Endothelial cell of umbilical vein (primary cell): ENCODE data around the gene PCSK6. TPM values are rescaled to one million over a fixed set of nuclear protein-coding genes. Genes with fewer than 3 reads are reported as not detected.

Experiments used
- BruUV-seq: library from RNA; stranded (reverse); fragments of 400-500 nt; replicated peaks from 2 replicates; lab custom pipeline; 2021; lab: Mats Ljungman, UMichigan
- CTCF ChIA-PET: fragments of 300-600, 350-600 bp; sonication (Branson Sonifier 250); formaldehyde crosslinking; loops from one replicate; lab custom pipeline; 2021; ENCODE audit warnings: antibody characterized with exemption, inconsistent platforms; lab: Charles Lee
- POLR2A ChIA-PET: fragments of 300-600, 350-600 bp; sonication (Branson Sonifier 250); formaldehyde crosslinking; loops from one replicate; lab custom pipeline; 2021; ENCODE audit warnings: antibody characterized with exemption, inconsistent platforms; lab: Charles Lee
- DNase-seq: peaks from one replicate; pipeline ENCODE4 v3.0.0-alpha.2; 2011; ENCODE audit warnings: low read depth, low spot score
- FAIRE-seq: peaks from 2 replicates; lab custom pipeline; 2011; peaks lifted over from hg19 to GRCh38; lab: Jason Lieb, UNC
- H2AFZ ChIP-seq: 2 replicates; pipeline ENCODE4 v1.6.0; 2012; ENCODE audit warnings: low read depth, low read length, control low read depth, inconsistent platforms
- H3K27ac ChIP-seq: 2 replicates; pipeline ENCODE4 v1.5.1; 2011; ENCODE audit warnings: low read depth, mild to moderate bottlenecking, control low read depth, low read length, moderate library complexity; ENCODE audit not compliant: insufficient read depth
- H3K27me3 ChIP-seq, 2 experiments: 2 replicates each; pipeline versions ENCODE4 v1.6.0 to v1.6.1; 2011; ENCODE audit warnings: low read length in 2 of 2, mixed read lengths in 1 of 2; ENCODE audit not compliant: control insufficient read depth in 2 of 2, insufficient read depth in 2 of 2
- H3K36me3 ChIP-seq, 2 experiments: 2 replicates in 1 of 2; 3 replicates in 1 of 2; pipeline ENCODE4 v1.5.1; 2011; ENCODE audit warnings: low read length in 2 of 2, mild to moderate bottlenecking in 1 of 2, moderate library complexity in 1 of 2; ENCODE audit not compliant: control insufficient read depth in 2 of 2, insufficient read depth in 2 of 2; ENCODE audit errors: extremely low read depth in 1 of 2
- H3K4me1 ChIP-seq: 3 replicates; pipeline ENCODE4 v1.5.1; 2011; ENCODE audit warnings: mild to moderate bottlenecking, low read length; ENCODE audit not compliant: control insufficient read depth, insufficient read depth; ENCODE audit errors: extremely low read depth
- H3K4me2 ChIP-seq: 2 replicates; pipeline ENCODE4 v1.6.1; 2011; ENCODE audit warnings: low read length, control low read depth, mixed read lengths; ENCODE audit not compliant: insufficient read depth
- H3K4me3 ChIP-seq, 3 experiments: fragments of 200-600 bp in 1 of 3; sonication (generic), shearing (Covaris generic) in 1 of 3; replicated peaks in 1 of 3; 2 replicates each; pipeline ENCODE4 v1.5.1; 2011 to 2016; ENCODE audit warnings: control low read depth in 3 of 3, low read length in 3 of 3, mild to moderate bottlenecking in 2 of 3, inconsistent platforms in 1 of 3, low read depth in 1 of 3, moderate library complexity in 1 of 3; ENCODE audit not compliant: insufficient read depth in 1 of 3
- H3K79me2 ChIP-seq: 2 replicates; pipeline ENCODE4 v1.6.0; 2012; ENCODE audit warnings: low read length, inconsistent platforms; ENCODE audit not compliant: control insufficient read depth, insufficient read depth
- H3K9ac ChIP-seq: replicated peaks from 2 replicates; pipeline ENCODE3; 2011; ENCODE audit warnings: low read length, control low read depth; ENCODE audit not compliant: insufficient read depth; ENCODE audit errors: extremely low read depth
- H3K9me1 ChIP-seq: replicated peaks from 3 replicates; pipeline ENCODE4 v1.6.0; 2011; ENCODE audit warnings: mild to moderate bottlenecking, low read length; ENCODE audit not compliant: control insufficient read depth, insufficient read depth; ENCODE audit errors: extremely low read depth
- H3K9me3 ChIP-seq: replicated peaks from 2 replicates; pipeline ENCODE4 v1.5.1; 2012; ENCODE audit warnings: low read length, inconsistent platforms; ENCODE audit not compliant: control insufficient read depth, insufficient read depth
- H4K20me1 ChIP-seq: replicated peaks from 2 replicates; pipeline ENCODE3; 2011; ENCODE audit warnings: mild to moderate bottlenecking, low read length; ENCODE audit not compliant: control insufficient read depth, insufficient read depth; ENCODE audit errors: extremely low read depth
- EZH2 ChIP-seq: IDR thresholded peaks from 2 replicates; pipeline ENCODE4 v1.6.1; 2012; ENCODE audit warnings: borderline replicate concordance, low read depth, mild to moderate bottlenecking, moderate library complexity, low read length, inconsistent platforms; ENCODE audit not compliant: severe bottlenecking
- FOS ChIP-seq: IDR thresholded peaks from 2 replicates; pipeline ENCODE4 v1.6.1; 2011; ENCODE audit warnings: mild to moderate bottlenecking, low read length, moderate library complexity, borderline replicate concordance; ENCODE audit not compliant: insufficient read depth
- GATA2 ChIP-seq: IDR thresholded peaks from 2 replicates; pipeline ENCODE4 v1.7.0; 2011; ENCODE audit warnings: low read depth, mild to moderate bottlenecking, moderate library complexity, mixed read lengths, low read length; ENCODE audit not compliant: insufficient read length, insufficient read depth
- JUN ChIP-seq: IDR thresholded peaks from 2 replicates; pipeline ENCODE4 v1.6.1; 2011; ENCODE audit warnings: borderline replicate concordance, low read depth; ENCODE audit not compliant: insufficient read length, insufficient read depth
- MYC ChIP-seq: IDR thresholded peaks from one replicate; pipeline ENCODE4 v1.6.1; 2011; ENCODE audit warnings: mild to moderate bottlenecking, low read depth, low read length
- POLR2A ChIP-seq: IDR thresholded peaks from 2 replicates; pipeline ENCODE4 v1.6.1; 2012; ENCODE audit warnings: low read depth, mild to moderate bottlenecking, control low read depth, low read length
- POLR2AphosphoS5 ChIP-seq: IDR thresholded peaks from 2 replicates; pipeline ENCODE4 v1.6.1; 2012; ENCODE audit warnings: low read depth, mild to moderate bottlenecking, control low read depth, low read length, moderate library complexity; ENCODE audit not compliant: insufficient read depth
- dilution Hi-C: fragments of 300-500 bp; cut with MboI; formaldehyde crosslinking; loops from one replicate; pipeline ENCODE4 v1.15.0; 2019; ENCODE audit warnings: low sequenced_read_pairs; ENCODE audit not compliant: extremely low pct_ligation_motif_present
- intact Hi-C: fragments of 100-400 bp; cut with micrococcal nuclease; formaldehyde crosslinking; loops from one replicate; pipeline ENCODE4 v1.10.0; 2022
- polyA plus RNA-seq, 4 experiments: library from polyadenylated mRNA; depleted of rRNA in 3 of 4; stranded (reverse) in 3 of 4; unstranded in 1 of 4; fragments of >200 nt; gene quantifications; 2 replicates each; pipeline versions ENCODE4 v1.2.1 to v1.2.3, GENCODE V29; 2011 to 2012; ENCODE audit warnings: missing spikeins in 1 of 4
- total RNA-seq: library from RNA; stranded (reverse); gene quantifications from 2 replicates; pipeline ENCODE4 v1.2.3, GENCODE V29; 2021
- TF ChIP-seq, protein P1 (sequence below): IDR thresholded peaks from 2 replicates; pipeline ENCODE4 v1.6.1; 2011; ENCODE audit not compliant: insufficient read depth, insufficient read length
- TF ChIP-seq, protein P2 (sequence below), 2 donors: IDR thresholded peaks; 1 replicate in 1 of 2; 2 replicates in 1 of 2; pipeline ENCODE4 v1.5.1; 2011; ENCODE audit warnings: low read length in 2 of 2, mild to moderate bottlenecking in 2 of 2, moderate library complexity in 2 of 2, control low read depth in 1 of 2, inconsistent platforms in 1 of 2, low read depth in 1 of 2; ENCODE audit not compliant: insufficient read depth in 1 of 2; ENCODE audit errors: extremely low read depth in 1 of 2

The PCSK6 gene
- total and polyA plus RNA-seq, 2 donors (not counting 3 experiments of a cell fraction or from before 2014, with no cell fraction given) = 0.18 to 0.69 TPM

DNA sequence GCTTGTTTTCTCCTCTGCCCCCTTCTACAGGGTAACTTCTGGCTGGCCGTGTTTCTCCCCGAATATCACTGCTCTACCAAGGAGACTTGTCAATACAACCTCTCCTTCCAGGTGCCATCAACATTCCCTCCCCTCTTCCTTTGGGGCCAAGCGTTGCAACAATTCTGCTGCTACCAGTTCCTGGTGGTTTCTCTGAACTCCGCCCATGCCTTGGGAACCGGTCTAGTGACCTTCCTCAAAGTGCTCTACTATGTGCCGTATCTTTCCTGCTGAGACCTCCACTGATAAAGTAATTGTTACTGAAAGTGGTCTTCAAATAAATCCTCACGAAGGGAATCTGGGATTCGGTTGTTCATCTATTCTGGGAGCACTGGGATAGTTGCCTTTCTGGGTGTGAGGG is 26.2 kb downstream of the PCSK6 start:
- dilution Hi-C loops (no loop called here), intact Hi-C loops (no loop called here)
- Histone ChIP-seq H3K27ac (no peak overlapping the region), H3K4me3 (no peak overlapping the region), H3K79me2 (no peaks in the 10 kb centered on the region), H3K9me1 (no peaks in the 10 kb centered on the region), H3K9me3 (no peaks in the 10 kb centered on the region), H2AFZ (no peak overlapping the region), H3K27me3 (peaks cover 0 to 2% of the 10 kb centered on the region in 2 experiments), H4K20me1 (no peaks in the 10 kb centered on the region), H3K4me1 (no peaks in the 10 kb centered on the region), H3K9ac (no peak overlapping the region), H3K36me3 (no peaks in the 10 kb centered on the region), H3K4me2 (no peak overlapping the region)
- no peak for FAIRE-seq
- no peak for TF ChIP-seq EZH2
- no peak for TF ChIP-seq POLR2AphosphoS5
- TF ChIP-seq, protein P1, sequence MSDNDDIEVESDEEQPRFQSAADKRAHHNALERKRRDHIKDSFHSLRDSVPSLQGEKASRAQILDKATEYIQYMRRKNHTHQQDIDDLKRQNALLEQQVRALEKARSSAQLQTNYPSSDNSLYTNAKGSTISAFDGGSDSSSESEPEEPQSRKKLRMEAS = no peak
- no peak for TF ChIP-seq MYC
- no peak for TF ChIP-seq POLR2A
- TF ChIP-seq FOS = no peak
- TF ChIP-seq GATA2 = no peak
- TF ChIP-seq, protein P2, sequence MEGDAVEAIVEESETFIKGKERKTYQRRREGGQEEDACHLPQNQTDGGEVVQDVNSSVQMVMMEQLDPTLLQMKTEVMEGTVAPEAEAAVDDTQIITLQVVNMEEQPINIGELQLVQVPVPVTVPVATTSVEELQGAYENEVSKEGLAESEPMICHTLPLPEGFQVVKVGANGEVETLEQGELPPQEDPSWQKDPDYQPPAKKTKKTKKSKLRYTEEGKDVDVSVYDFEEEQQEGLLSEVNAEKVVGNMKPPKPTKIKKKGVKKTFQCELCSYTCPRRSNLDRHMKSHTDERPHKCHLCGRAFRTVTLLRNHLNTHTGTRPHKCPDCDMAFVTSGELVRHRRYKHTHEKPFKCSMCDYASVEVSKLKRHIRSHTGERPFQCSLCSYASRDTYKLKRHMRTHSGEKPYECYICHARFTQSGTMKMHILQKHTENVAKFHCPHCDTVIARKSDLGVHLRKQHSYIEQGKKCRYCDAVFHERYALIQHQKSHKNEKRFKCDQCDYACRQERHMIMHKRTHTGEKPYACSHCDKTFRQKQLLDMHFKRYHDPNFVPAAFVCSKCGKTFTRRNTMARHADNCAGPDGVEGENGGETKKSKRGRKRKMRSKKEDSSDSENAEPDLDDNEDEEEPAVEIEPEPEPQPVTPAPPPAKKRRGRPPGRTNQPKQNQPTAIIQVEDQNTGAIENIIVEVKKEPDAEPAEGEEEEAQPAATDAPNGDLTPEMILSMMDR (IDR thresholded peaks at IDR 0.05; ENCODE audit: extremely low read depth in 1 of 2, insufficient read depth in 1 of 2, low read depth in 1 of 2, low read length in 2 of 2) = no peak
- TF ChIP-seq JUN = no peak
- BruUV-seq = no TSS peak
- CTCF ChIA-PET = no interaction called here
- POLR2A ChIA-PET = no interaction called here
- DNase-seq = no peak
